GM19238 (cell line): ENCODE measurements around the gene DHRS7C.
"Not testable (repeated sequence)": the region's sequence is repeated elsewhere in the genome, so short reads cannot be mapped to it uniquely, and the experiment has no call there.

Experiments
- DNase-seq: peaks from one replicate; pipeline ENCODE4 v3.0.0; 2011; ENCODE audit warnings: low spot score; ENCODE audit not compliant: insufficient read length

DHRS7C gene

DNA sequence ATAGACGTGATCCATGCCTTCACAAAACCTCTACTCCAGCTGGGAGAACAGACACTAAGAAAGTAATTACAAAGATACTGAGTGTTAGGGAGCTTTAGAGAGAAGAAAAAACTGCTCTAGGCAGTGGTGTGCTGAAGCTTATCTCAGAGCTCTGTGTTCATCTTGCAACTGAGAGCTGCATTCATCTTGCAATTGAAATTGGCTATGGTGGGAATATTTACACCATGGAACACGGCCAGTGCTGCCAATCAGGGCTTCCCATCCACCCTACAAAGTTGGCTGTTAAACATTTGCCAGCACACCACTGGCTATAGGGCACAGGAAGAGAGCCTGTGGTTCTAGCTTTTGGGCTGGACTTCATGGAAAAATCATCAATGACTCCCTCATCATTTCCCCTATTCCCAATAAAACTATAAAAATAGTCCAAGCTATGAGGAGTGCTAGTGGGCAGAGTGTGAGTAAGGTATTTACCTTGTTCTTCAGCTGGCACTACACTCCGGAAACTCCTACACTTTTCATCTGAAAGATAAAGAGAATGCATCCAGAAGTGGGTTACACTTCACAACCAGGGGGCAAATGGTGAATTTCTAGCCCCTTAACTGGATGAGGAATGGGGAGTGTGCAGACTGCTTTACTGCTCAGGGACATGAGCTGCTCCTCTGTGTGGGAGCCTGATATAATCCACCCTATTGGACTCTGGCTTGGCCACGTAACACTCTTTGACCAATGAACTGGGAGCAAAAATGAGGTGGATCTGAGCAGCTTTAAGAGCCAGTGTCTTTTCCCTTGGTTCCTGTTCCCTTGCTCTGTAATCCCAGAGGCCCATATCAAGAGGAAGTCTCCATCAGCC lies 18.9 kb upstream of the DHRS7C start:
- DNase-seq, result no peak

DNA sequence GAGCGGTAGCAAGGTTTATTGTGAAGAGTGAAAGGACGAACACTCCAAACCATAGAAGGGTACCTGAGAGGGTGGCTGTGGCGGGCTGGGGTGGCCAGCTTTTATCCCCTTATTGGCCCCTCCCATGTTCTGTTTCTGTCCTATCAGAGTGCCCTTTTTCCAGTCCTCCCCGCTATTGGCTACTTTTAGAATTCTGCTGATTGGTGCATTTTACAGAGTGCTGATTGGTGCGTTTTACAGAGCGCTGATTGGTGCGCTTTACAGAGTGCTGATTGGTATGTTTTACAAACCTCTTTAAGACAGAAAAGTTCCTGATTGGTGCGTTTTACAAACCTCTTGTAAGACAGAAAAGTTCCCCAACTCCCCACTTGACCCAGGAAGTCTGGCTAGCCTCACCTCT lies 18.0 kb upstream of the DHRS7C start:
- no peak for DNase-seq

DNA sequence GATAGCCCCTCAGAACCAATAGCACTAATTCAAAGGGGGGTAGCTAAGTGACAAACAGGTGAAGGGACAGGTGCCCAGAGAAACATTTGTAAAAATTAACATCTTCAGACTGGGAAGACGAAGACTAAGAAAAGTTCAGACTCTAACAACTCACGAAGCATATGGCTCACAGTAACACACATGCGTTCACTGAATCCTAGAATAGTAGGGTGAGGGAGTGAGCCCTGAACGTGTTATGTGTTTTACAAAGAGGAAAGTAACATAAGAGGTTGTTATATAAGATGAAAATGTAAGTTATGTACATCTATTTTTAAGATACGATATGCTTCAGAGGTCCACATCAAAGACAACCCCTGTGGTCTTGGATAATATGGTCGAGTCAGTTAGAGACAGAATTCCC lies 15.3 kb upstream of the DHRS7C start:
- no peak for DNase-seq

DNA sequence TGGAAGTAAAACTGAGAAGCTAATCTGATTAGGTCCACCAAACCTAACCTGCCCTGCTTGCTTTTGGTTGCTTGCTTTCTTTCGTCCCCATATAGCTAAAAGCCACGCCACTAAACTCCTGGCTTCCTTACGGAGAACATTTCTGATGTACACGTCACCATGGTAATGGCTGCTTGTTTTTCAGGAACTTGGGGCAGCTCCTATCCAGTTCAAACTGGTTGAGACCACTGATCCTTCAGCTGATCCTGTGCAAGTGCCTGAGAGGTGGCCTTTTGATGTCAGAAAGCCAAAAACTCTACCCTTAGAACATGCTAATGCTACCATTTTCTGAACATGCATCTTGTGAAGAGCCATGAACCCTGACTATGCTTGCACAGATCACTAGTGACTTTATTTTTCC lies 14.4 kb upstream of the DHRS7C start:
- DNase-seq, result no peak

DNA sequence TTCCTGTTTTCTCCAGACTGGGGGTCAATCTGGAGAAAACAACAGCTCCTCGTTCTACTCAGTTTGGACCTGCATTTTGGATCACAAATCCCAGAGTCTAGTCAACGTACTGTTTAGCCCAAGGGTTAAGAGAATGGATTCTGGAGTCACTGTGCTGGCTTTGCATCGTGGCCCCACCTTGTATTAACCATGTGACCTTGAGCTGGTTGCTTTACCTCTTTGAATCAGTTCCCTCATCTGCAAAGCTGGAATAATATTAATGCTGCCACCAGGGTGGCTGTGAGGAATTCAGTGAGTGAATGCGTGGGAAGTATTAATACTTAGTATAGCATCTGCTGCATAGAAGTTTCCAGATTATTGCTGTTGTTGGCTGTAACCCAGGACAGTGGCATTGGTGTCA lies 11.3 kb upstream of the DHRS7C start:
- DNase-seq, result no peak

DNA sequence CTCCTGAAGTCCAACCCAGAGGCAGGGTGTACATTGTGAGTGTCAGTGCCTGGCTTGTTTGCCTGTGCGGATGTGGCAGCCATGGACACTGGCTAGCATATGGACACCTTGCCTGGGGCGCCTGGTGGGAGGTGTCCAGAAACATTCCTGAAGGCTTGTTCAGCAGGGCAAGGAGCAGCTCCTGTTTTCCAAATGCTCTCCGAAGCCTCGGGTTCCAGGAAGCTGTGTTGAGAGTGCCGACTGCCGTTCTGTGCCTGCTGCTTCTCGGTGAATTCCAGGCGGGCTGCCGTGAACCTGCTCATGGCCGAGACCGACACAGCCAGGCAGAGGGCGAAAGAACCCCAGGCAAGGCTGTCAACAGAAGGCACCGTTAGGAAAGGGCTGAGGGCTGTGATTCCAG lies 10.9 kb upstream of the DHRS7C start:
- no peak for DNase-seq

DNA sequence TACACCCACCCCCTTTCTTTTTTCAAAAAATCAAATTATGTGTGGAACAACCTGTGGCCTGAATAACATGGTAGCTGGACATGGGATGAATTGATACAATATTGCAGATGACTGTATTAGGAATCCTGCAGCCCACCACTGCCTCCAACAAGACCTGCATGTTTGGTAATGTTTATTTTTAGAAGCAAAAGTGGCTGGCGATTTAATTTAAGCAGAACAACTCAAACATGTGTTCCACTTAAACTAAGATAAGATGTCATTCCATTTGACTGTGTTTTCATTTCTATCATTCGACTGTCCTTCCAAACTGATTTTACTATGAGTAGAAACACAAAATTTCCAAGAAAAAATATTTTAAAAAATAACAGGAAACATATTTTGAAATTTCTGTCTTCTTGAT lies 10.1 kb upstream of the DHRS7C start:
- no peak for DNase-seq

DNA sequence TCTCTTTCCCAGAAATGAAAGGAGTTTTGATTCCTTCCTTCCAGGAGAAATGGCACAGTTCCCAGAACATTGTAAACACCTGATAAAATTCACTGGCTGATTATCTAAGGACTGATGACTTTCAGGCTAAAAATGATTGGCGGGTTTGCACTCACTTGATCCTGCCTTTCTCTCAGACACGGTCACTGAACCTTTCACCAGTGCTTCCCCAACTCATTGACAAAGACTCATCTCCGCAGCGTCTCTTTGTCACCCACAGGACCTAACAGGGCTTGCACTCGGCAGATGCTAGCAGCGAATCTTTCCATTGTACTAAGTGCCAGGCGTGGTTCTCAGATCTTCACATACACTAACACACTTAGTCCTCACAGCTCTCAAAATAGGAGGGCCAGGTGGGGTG lies 7.3 kb upstream of the DHRS7C start:
- DNase-seq, result no peak

DNA sequence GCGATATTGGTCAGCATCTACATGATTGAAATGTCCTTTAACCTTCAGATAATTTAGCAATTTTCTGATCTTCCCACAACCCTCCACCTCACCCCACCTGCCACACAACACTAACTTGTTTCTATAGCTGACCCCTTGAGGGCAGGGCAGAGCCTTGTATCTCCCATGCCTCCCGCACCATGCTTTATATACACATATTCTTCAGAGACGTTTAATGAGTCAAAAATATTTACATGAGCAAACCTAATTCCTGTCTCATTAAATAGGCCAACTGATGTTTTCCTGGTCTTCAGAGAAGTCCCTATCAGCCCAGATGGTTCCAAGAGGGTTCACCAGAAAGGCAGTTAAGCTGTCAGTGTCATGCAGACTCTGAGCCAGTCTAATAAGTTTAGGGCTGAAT lies 6.6 kb upstream of the DHRS7C start:
- no peak for DNase-seq

DNA sequence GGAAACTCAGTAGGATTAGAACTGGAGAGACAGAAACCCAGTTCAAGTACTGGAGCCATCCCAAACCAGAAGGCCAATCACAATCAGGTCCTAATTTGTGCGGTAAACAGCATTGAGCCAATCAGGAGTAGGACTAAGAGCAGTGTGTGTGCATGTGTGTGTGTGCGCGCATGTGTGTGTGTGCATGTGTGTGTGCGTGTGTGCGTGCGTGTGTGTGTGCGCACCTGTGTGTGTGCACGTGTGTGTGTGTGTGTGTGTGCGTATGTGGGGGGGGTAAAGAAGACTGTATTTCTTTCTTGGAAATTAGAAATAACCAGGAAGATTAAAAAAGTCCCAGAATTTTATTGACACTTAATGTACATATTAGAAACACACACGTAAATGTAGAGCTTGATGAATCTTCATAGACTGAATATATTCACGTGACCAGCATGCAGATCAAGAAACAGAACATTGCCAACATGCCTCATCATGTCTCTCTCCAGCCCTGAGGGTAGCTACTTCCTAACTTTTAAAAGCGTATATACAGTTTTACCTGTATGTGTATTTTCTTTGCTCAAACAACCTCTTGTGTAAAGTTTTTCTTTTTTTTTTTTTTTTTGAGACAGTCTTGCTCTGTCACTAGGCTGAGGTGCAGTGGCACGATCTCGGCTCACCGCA lies 919 bp upstream of the DHRS7C start:
- no peak for DNase-seq

DNA sequence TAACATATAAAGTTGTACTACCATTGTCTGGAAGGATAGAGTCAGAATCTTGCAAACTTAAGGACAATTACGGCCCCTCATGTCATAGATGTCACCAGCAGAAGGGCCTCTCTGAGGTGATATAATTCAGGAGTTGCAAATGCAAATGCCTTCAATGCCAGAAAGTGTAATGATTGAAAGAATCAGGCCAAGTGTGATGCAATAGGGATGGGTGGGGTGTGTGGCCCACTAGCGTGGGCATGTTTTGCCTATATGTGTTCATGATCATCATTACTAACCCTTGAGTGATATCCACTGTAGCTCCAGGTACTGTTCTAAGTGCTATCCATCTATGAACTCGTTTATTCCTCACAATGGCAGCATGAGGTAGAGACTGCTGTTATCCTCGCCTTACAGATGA lies 1.1 kb downstream of the DHRS7C start:
- DNase-seq, result no peak

DNA sequence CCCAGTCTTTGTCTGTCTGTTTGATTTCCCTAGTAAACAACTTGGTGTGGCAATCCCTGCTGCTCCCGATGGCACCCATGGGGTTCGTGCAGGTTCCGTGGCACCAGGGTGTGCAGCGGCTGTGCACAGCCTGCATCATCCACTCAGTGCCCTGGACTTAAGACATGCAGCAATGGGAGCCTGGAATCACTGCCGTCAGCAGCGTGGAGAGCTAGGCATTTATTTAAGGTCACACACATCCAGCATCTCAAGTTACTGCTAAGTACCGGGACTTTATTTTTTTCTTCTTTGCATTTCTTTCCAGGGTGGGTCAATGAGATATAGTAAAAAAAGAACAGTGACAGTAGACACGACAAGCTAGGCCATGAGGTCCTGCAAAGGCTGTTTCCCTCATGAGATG lies 2.8 kb downstream of the DHRS7C start:
- DNase-seq, result no peak

DNA sequence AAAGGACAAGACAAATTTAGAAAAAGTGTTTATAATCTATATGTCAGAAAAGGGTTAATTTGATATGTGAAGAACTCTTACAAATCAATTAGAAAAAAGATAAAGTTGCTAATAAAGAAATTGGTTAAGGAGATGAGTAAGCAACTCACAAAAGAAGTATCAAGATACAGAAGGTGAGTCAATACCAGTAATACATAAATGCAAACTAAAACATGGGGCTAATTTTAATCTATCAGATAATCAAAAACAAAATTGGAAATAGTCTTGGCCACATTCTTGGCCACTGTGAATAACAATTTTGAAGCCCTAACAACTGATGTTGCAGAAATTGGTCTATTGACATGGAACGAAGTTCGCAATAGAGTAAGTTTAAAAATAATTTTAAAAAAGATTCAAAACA lies 6.8 kb downstream of the DHRS7C start:
- no peak for DNase-seq

DNA sequence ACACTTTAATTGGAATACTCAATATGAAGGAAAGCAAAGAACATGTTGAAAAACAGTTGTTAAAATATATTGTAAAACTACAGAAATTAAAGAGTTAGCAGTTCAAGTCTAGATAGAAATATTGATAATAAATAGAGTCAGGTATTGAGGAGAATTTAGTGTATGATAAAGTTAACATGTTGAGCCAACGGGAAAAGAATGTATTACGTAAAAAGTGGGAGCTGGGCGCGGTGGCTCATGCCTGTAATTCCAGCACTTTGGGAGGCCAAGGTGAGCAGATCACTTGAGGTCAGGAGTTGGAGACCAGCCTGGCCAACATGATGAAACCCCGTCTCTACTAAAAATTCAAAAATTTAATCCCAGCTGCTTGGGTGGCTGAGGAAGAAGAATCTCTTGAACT lies 7.9 kb downstream of the DHRS7C start:
- not testable (repeated sequence) for DNase-seq

DNA sequence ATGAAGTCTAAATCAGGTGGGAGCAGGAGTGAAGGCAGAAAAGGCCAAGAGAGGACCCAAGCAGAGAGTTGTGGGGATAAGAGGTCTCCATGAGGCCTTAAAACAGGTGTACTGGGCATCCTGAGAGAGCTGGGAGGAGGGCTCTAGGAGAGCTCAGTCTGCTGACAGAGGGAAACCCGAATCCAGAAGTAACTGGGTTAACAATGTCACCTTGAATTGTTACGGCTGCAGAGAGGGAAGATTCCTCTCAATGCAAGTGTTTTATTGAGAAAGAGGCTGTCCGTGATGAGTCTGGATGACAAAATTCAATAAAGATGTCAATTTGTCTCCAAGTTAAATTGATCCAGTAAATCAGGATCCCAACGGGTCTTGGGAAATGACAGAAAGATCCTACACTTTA lies 8.3 kb downstream of the DHRS7C start:
- DNase-seq, result no peak

DNA sequence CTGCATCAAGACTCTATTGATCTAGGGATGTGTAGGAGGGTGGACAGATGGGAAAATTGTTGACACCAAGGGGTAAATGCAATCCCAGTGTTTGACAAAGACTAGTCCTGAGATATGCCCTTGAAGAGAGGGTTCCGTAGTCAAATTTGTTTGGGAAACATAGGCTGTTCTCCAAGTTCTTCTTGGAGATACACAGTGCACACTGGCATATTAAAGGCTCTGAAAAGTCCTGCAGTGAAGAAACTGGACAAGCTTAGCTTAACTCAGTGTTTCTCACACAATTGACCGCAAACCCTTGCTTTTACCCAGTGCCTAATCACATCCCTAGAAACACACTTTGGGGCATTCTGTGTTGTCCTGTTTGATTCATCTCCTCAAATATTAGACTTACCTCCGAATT lies 10.8 kb downstream of the DHRS7C start:
- no peak for DNase-seq

DNA sequence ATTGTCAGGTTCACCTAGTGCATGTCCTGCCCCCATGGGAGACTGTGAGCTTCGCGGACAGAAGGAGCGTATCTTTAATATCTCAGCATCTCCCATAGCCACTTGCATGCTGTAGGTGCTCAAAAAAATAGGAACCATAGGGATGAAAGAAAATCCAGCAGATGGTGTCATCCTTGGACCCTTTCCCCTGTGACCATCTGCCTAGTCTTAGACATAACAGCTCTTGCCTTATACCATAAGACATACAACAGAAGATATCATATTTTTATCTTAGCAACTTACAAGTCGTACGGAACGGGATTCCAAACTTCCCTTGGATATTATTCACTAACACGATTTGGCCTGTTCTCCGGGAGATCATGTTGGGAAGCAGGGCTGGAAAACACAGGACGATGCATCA lies 14.5 kb downstream of the DHRS7C start:
- DNase-seq, result no peak

DNA sequence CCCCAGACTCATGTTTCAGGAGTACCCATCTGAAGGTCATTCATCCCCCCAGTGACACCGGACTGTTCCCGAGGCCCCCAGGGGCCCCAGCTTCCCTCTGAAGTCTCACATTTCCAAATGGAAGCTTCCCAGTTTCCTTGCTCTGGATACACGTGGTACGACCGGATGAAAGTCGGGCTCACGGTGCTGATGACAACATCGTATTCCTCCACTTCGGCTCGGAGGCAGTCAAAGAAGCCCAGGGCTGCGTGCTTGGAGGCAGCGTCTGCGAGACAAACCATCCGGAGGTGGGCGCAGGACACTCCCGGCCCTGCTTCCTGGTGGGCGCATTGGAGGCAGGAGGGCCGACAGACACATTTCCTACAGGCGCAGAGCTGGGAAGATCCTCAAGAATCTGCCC lies 18.7 kb downstream of the DHRS7C start:
- DNase-seq, result no peak

DNA sequence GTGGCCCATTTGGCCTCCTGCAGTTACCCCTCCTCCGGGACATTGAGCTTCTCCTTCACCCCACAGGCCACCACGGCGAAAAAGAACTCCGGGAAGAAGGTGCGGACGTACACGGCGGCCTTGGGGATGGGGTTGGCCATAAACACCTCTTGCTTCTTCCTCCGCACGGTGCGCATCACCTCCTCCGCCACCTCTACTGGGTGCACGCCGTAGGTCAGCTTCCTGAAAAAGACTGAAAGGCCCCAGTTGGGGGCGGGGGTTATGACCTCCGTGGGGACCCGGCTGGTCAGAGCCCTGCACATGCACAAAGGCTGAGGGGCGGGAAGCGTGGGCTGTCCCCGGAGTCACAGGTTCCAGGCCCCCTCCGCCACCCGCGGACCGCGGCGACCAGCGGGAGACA lies 19.9 kb downstream of the DHRS7C start:
- DNase-seq, result no peak

DNA sequence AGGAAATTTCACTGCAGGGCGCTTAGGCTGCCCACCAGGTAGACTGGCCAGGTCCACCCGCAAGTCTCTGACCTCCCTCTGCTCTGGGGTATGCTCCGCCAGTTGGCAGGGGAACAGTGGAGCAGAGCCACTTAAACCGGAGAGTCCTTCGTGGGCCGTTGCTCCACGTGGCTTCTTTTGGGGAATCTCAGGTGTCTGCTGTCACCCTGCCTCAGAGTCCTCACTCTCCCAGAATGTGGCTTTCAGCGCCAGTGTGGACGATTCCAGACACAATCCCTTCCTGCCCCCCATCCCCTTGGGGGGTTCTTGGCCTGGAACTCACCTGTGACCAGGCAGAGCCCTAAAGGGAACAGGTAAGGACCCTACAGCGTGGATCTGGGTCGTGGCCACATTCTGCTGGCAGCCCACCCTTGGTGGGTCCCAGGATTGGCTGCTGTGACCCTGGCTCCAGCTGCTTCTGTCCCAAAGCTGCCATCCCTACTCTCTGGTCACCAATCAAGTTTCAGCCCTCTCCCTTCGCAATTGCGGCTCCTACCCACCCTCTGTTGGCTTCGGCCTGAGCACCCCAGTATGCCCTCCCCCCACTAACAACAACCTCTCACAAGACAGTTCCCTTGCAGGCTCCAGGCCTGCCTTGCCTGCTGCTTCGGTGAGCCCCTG lies 22.2 kb downstream of the DHRS7C start:
- no peak for DNase-seq

DNA sequence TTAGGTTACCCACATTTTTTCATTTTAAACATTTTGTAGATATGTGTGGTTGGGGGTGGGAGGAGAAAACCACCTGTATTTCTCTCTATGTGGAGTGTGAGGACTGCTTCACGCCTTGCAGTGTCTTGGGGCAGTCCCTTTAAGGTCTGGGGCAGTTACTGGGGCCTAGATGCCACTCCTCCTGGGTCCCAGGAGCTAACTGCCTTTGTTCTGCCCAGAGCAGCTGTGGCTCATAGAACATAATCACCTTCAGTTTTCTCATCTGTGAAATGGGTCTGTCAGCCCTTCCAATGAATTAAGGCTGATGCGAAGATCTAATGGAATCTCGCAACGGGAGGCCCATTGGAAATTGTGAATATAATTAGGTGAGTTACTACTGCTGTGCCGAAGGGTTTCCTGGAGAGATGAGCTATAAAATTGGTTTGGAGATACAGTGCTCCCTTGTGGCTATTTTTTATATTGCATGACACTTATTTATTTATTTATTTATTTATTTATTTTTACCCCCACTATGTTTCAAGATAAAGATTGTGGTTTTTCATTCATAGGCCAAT lies 22.9 kb downstream of the DHRS7C start:
- no peak for DNase-seq

DNA sequence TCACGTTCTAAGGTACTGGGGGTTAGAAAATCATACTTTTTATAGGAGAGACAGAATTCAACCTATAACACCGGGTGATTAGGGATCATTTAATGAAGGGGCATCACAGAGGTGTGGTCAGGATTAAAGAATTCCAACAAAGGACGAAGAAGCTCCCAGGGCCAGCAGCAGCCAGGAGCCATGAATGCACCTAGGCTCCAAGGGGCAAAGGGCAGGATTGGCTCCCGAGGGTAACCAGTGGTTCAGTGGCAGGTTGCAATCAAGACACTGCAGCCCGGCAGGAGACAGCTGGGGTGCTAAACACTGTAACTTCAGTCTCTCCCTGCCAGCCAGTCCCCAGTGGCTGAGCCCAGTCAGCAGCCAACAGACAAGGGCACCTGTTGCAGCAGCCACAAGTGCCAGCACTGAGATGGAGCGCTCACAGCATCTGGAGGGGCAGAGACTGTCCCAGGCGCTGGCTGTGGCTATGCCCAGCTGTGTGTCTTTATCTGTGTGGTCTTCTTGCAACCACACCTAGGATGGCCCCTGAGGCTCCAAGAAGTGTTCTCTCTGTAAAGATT lies 23.9 kb downstream of the DHRS7C start:
- DNase-seq, result no peak
